SK-N-MC (cell line): ENCODE measurements around the gene ASIC2.

Experiments
- EZH2 ChIP-seq: fragments of 200-600 bp; sonication (generic); IDR thresholded peaks from one replicate; pipeline ENCODE4 v1.6.1; 2017; ENCODE audit warnings: antibody characterized with exemption
- POLR2AphosphoS5 ChIP-seq: IDR thresholded peaks from 2 replicates; pipeline ENCODE4 v1.6.1; 2012; ENCODE audit warnings: mild to moderate bottlenecking, low read depth, low read length, borderline replicate concordance

DNA sequence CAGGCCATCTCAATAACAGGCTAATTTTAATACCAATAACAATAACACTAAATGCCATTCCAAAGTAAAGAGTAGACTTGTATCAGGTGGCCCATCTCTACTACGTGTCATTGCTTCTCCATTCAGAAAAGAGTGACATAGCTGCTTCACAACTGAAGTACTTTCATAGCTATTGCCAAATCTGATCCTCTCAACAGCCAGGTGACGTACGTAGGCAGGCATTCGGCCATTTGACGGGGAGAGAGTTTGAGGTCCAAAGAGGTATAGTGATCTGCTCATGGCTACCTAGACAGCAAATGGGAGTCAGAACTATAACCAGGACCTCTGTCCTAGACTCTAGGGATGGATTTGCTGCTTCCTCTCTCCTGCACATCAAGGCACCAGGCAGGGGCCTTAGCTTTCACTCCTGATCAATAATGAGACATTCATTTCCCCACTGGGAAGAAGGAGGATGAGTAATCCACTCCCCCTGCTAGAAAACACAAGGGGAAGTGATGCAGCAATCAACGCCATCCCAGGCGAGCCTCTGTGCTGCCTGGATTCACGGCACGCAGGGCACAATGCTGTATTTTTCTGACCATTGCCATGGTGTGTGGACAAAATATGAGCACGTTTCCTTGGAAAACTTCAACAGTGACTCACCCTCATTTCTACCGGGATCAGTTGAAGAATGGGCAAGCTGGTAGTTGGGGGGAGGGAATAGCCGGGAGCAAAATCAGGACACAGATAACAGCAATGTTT, 220.5 kb downstream of the ASIC2 start:
- TF ChIP-seq POLR2AphosphoS5 (no peak), EZH2 (no peak)
